Mucosa of descending colon (tissue), 3 donors: ENCODE results near the gene NUP98. TPM values are rescaled to one million over a fixed set of nuclear protein-coding genes. Genes with fewer than 3 reads are reported as not detected.

ENCODE experiments used
- ATAC-seq: fragments of 200-7000 bp; cut with Tn5 transposase; one replicate; pipeline ENCODE4 v1.9.1; 2020; ENCODE audit warnings: mild to moderate bottlenecking, moderate library complexity
- DNase-seq, 3 donors: peaks; one replicate each; pipeline ENCODE4 v3.0.0-alpha.2; 2020
- H3K36me3 ChIP-seq: fragments of 200-600 bp; one replicate; pipeline ENCODE4 v1.8.0; 2021; ENCODE audit warnings: low read depth, mild to moderate bottlenecking
- H3K4me1 ChIP-seq: fragments of 200-600 bp; one replicate; pipeline ENCODE4 v1.8.0; 2021; ENCODE audit warnings: low read depth, mild to moderate bottlenecking
- H3K4me3 ChIP-seq: fragments of 200-600 bp; one replicate; pipeline ENCODE4 v1.8.0; 2021; ENCODE audit warnings: mild to moderate bottlenecking
- H3K9me3 ChIP-seq: fragments of 200-600 bp; one replicate; pipeline ENCODE4 v1.8.0; 2021; ENCODE audit warnings: mild to moderate bottlenecking
- CTCF ChIP-seq: fragments of 200-600 bp; IDR thresholded peaks from one replicate; pipeline ENCODE4 v1.8.0; 2022; ENCODE audit warnings: antibody characterized with exemption, mild to moderate bottlenecking
- intact Hi-C, 2 donors: fragments of 100-400 bp; cut with DNase I in 1 of 2; cut with micrococcal nuclease in 1 of 2; formaldehyde crosslinking; loops; one replicate each; pipeline versions ENCODE4 v1.11.0 to v1.11.1; 2022; cut with DNase I, micrococcal nuclease
- total RNA-seq, 3 donors: library from RNA; stranded (reverse); fragmentation: NEBNext Ultra II Directional in 2 of 3; extraction: Animal tissue kit (Norgen Biotek cat#: 25700) in 2 of 3; gene quantifications; one replicate each; pipeline versions ENCODE4 v1.2.1 to v1.2.4, GENCODE V29; 2021 to 2023
- donor health status: DM: no; HTN: no; CAD: no; lungs with moderate emphysema.
- donor health status: DM: no; HTN: no; CAD: no.
- donor health status: DM: no; HTN: yes; CAD: no.

NUP98 gene
- total RNA-seq, 3 donors from 2014 or later: 53.7 to 69.7 (median 60.6) TPM

- ATAC-seq: no peak
- peaks cover 12% of the 10 kb centered on the region for H3K4me1 ChIP-seq
- no peaks in the 10 kb centered on the region for H3K9me3 ChIP-seq
- no peaks in the 10 kb centered on the region for H3K36me3 ChIP-seq
- intact Hi-C loops: no loop called here
- H3K4me3 ChIP-seq: no peak overlapping the region
- no peak for TF ChIP-seq CTCF
- DNase-seq: no peak
These were observed 157.5 kb downstream of the NUP98 start for GRCh38 chr11:3639841-3640240.

GRCh38 chr11:3638513-3638912 lies 158.8 kb downstream of the NUP98 start:
- ATAC-seq: no peak
- Histone ChIP-seq H3K4me1 (peaks cover 12% of the 10 kb centered on the region), H3K36me3 (no peaks in the 10 kb centered on the region), H3K9me3 (no peaks in the 10 kb centered on the region), H3K4me3 (no peak overlapping the region)
- no peak for DNase-seq
- intact Hi-C loops: no loop called here
- no peak for TF ChIP-seq CTCF

- Histone ChIP-seq H3K4me3 (no peak overlapping the region), H3K36me3 (no peaks in the 10 kb centered on the region), H3K4me1 (peaks cover 2% of the 10 kb centered on the region), H3K9me3 (no peaks in the 10 kb centered on the region)
- intact Hi-C loops: no loop called here
- DNase-seq (no peak), ATAC-seq (no peak)
- TF ChIP-seq CTCF: no peak
These were observed 160.2 kb downstream of the NUP98 start for GRCh38 chr11:3637201-3637600.

- no peaks in the 10 kb centered on the region for H3K4me1 ChIP-seq
- H3K36me3 ChIP-seq: no peaks in the 10 kb centered on the region
- no peak for DNase-seq
- ATAC-seq: no peak
- TF ChIP-seq CTCF: no peak
- no peak overlapping the region for H3K4me3 ChIP-seq
- H3K9me3 ChIP-seq: no peaks in the 10 kb centered on the region
- intact Hi-C loops: no loop called here
These were observed 161.5 kb downstream of the NUP98 start for GRCh38 chr11:3635641-3636375.

GRCh38 chr11:3632070-3632660 lies 165.2 kb downstream of the NUP98 start:
- Histone ChIP-seq H3K4me1 (no peaks in the 10 kb centered on the region), H3K4me3 (no peak overlapping the region), H3K36me3 (no peaks in the 10 kb centered on the region), H3K9me3 (no peaks in the 10 kb centered on the region)
- TF ChIP-seq CTCF: no peak
- DNase-seq (no peak), ATAC-seq (no peak)
- intact Hi-C loops: no loop called here
